Right atrium auricular region (tissue), 2 donors: ENCODE measurements around the gene PDE4D. TPM values are rescaled to one million over a fixed set of nuclear protein-coding genes. Genes with fewer than 3 reads are reported as not detected.

ENCODE experiments used
- DNase-seq: peaks from one replicate; pipeline ENCODE4 v3.0.0-alpha.2; 2019; ENCODE audit warnings: low spot score
- H3K27ac ChIP-seq, 2 donors: fragments of 200-600 bp; sonication (generic); 1 replicate in 1 of 2; 2 replicates in 1 of 2; pipeline ENCODE4 v1.5.1; 2016 to 2019
- H3K27me3 ChIP-seq, 2 donors: fragments of 200-600 bp; sonication (generic); one replicate each; pipeline versions ENCODE4 v1.5.1 to v1.6.0; 2017 to 2019
- H3K36me3 ChIP-seq: fragments of 200-600 bp; sonication (generic); one replicate; pipeline ENCODE4 v1.5.1; 2016
- H3K4me1 ChIP-seq, 2 donors: fragments of 200-600 bp; sonication (generic); one replicate each; pipeline versions ENCODE4 v1.5.1 to v1.6.0; 2017 to 2019
- H3K4me3 ChIP-seq, 2 donors: fragments of 200-600 bp; sonication (generic); 1 replicate in 1 of 2; 2 replicates in 1 of 2; pipeline ENCODE4 v1.5.1; 2017 to 2019; ENCODE audit warnings: mild to moderate bottlenecking in 1 of 2, moderate library complexity in 1 of 2
- H3K9me3 ChIP-seq, 2 donors: fragments of 200-600 bp; sonication (generic); one replicate each; pipeline ENCODE4 v1.5.1; 2019
- total RNA-seq, 2 donors: library from RNA; depleted of rRNA; stranded (reverse); fragments of >200 nt; gene quantifications; one replicate each; pipeline ENCODE4 v1.1.0, GENCODE V29; 2016
- TF ChIP-seq, protein P1 (sequence below), 2 donors: fragments of 200-600 bp; sonication (generic); IDR thresholded peaks; one replicate each; pipeline ENCODE4 v1.5.1; 2019; ENCODE audit warnings: antibody characterized with exemption in 2 of 2

Gene PDE4D
- total RNA-seq, 2 donors from 2014 or later = 43.3 to 44.0 TPM

DNA sequence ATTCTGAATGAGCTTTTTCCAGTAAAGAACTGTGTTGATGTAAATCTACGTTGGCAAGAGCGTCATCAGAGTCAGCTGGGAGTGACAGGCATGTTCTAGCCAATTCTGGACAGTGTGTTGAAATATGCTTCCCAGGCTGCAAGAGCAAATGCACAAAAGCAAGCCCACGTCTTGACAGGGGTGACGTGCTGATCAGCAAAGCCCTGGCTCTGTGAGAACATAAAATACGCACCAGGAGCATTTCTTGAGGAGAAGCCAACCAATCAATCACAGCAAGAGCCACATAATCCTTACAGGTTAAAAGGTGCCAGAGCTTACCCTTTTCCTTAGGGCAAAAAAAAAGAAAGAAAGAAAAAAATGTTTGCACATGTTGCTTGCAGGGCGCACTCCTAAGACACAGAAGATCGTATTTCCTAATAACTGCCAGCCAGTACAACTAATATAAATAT is 148.1 kb downstream of the PDE4D start:
- H3K4me3 ChIP-seq = no peak overlapping the region
- H3K27me3 ChIP-seq = no peaks in the 10 kb centered on the region
- no peaks in the 10 kb centered on the region for H3K36me3 ChIP-seq
- H3K4me1 ChIP-seq = no peaks in the 10 kb centered on the region
- peak; percentile 60 for DNase-seq
- H3K9me3 ChIP-seq = no peaks in the 10 kb centered on the region
- TF ChIP-seq, protein P1, sequence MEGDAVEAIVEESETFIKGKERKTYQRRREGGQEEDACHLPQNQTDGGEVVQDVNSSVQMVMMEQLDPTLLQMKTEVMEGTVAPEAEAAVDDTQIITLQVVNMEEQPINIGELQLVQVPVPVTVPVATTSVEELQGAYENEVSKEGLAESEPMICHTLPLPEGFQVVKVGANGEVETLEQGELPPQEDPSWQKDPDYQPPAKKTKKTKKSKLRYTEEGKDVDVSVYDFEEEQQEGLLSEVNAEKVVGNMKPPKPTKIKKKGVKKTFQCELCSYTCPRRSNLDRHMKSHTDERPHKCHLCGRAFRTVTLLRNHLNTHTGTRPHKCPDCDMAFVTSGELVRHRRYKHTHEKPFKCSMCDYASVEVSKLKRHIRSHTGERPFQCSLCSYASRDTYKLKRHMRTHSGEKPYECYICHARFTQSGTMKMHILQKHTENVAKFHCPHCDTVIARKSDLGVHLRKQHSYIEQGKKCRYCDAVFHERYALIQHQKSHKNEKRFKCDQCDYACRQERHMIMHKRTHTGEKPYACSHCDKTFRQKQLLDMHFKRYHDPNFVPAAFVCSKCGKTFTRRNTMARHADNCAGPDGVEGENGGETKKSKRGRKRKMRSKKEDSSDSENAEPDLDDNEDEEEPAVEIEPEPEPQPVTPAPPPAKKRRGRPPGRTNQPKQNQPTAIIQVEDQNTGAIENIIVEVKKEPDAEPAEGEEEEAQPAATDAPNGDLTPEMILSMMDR (IDR thresholded peaks at IDR 0.05) = no peak
- no peak overlapping the region for H3K27ac ChIP-seq

DNA sequence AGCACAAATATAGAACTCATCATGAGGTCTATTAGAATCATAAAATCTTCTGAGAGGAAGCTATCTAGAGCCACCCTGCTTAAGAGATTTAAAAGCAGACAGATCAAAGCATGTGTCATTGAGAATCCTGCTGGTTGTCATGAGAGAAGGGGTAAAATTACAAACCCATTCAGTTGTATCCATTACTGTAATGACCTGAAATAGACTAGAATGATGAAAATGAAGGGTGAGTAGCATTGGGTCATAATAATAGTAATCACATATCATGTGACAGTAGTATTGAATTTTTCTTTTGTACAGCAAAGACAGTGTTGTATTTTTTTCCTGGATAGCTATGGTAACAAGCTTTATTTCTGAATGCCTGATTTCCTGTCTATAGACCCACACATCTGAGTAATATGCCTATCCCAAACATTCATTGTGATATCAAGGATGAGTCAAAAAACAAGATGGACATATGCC is 149.0 kb downstream of the PDE4D start:
- Histone ChIP-seq H3K27me3 (no peaks in the 10 kb centered on the region), H3K4me1 (no peaks in the 10 kb centered on the region), H3K9me3 (no peaks in the 10 kb centered on the region), H3K4me3 (no peak overlapping the region), H3K36me3 (no peaks in the 10 kb centered on the region), H3K27ac (no peak overlapping the region)
- TF ChIP-seq, protein P1 (IDR thresholded peaks at IDR 0.05) = no peak
- no peak for DNase-seq

DNA sequence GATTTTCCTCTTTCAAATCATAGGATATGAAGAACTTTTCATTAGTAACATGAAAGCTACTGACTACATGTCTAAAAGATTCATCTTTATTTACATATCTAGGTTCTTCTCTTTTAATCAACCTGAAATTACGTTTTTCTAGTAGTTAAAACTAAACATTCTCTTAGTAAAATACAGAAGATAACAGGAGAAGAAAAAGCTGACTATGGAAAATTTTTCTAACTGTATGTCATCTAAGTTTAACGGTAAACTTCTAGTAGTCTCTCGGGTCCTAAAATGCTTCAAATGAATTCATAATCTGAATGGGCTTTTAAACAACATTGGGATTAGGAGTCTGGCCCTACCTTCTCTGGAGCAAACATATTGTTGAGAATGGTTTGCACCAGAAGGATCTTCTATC is 151.9 kb downstream of the PDE4D start:
- TF ChIP-seq, protein P1 (IDR thresholded peaks at IDR 0.05) = no peak
- no peak for DNase-seq
- no peak overlapping the region for H3K4me3 ChIP-seq

DNA sequence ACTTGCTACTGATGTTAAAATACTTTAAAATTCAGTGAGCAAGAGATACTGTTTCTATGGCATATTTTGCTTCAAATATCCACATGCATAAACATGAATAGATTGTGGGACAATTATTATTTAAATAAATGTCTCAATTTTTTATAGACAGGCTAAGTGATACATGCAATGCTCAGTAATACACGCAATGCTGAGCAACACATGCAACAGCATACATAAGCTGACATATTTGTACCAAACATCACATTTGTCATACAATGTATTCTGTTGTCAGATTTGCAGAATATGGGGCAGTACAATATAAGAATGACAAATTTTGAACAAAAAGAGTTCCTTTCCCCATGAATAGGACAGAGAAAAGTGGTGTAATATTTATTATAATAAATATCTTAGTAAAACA is 155.5 kb downstream of the PDE4D start:
- Histone ChIP-seq H3K27me3 (no peaks in the 10 kb centered on the region), H3K36me3 (no peaks in the 10 kb centered on the region), H3K27ac (no peak overlapping the region)

More for the DNA sequence above, 151.9 kb downstream of the PDE4D start:
- Histone ChIP-seq H3K27ac (no peak overlapping the region), H3K9me3 (no peaks in the 10 kb centered on the region), H3K27me3 (no peaks in the 10 kb centered on the region), H3K4me1 (no peaks in the 10 kb centered on the region), H3K36me3 (no peaks in the 10 kb centered on the region)

DNA sequence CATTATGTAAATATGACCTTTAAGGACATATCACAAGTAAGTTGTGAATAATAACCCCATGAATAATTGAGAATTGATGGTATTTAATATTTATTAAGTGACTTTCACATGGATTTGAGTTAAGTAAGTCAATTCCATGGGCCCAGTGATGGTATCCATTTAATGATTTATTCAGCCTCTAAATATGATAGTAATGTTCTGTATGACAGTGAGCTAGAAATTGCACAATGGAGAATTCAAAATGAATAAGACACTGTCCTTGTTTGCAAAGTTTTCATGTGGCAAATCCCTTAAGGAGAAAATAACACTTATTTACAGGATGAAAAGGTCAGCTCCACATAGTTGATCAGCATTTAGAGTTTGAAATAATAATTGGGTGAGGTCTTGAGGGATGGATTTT is 160.7 kb downstream of the PDE4D start:
- no peaks in the 10 kb centered on the region for H3K27me3 ChIP-seq
- no peak for DNase-seq
- no peaks in the 10 kb centered on the region for H3K36me3 ChIP-seq
- no peaks in the 10 kb centered on the region for H3K4me1 ChIP-seq
- TF ChIP-seq, protein P1 (IDR thresholded peaks at IDR 0.05) = no peak
- H3K27ac ChIP-seq = no peak overlapping the region
- no peaks in the 10 kb centered on the region for H3K9me3 ChIP-seq
- no peak overlapping the region for H3K4me3 ChIP-seq

More for the DNA sequence above, 155.5 kb downstream of the PDE4D start:
- no peak for DNase-seq
- no peak overlapping the region for H3K4me3 ChIP-seq
- no peaks in the 10 kb centered on the region for H3K4me1 ChIP-seq
- H3K9me3 ChIP-seq = no peaks in the 10 kb centered on the region
- TF ChIP-seq, protein P1 (IDR thresholded peaks at IDR 0.05) = no peak

DNA sequence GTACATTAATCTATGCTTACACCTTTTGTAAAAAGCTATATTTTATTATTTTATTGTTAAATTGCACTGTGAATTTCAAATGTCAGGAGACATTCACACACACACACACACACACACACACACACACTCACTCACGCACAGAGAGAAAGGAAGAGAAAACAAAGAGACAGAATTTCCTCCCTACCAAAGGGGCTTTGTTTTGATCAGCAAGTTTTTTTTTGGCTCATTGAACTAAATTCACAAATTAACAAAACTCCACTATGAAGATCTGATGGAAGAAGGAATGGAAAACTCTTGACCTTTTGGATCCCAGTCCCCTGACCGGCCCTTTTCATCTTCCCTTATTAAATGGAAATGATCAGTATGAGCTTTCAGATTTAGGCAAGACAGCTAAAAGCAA is 161.2 kb downstream of the PDE4D start:
- TF ChIP-seq, protein P1 (IDR thresholded peaks at IDR 0.05) = no peak
- Histone ChIP-seq H3K36me3 (no peaks in the 10 kb centered on the region), H3K27me3 (no peaks in the 10 kb centered on the region), H3K9me3 (no peaks in the 10 kb centered on the region), H3K4me3 (no peak overlapping the region), H3K27ac (no peak overlapping the region), H3K4me1 (no peaks in the 10 kb centered on the region)
- no peak for DNase-seq
